ENCODE results near the gene FOXM1.

FOXM1 gene, protein sequence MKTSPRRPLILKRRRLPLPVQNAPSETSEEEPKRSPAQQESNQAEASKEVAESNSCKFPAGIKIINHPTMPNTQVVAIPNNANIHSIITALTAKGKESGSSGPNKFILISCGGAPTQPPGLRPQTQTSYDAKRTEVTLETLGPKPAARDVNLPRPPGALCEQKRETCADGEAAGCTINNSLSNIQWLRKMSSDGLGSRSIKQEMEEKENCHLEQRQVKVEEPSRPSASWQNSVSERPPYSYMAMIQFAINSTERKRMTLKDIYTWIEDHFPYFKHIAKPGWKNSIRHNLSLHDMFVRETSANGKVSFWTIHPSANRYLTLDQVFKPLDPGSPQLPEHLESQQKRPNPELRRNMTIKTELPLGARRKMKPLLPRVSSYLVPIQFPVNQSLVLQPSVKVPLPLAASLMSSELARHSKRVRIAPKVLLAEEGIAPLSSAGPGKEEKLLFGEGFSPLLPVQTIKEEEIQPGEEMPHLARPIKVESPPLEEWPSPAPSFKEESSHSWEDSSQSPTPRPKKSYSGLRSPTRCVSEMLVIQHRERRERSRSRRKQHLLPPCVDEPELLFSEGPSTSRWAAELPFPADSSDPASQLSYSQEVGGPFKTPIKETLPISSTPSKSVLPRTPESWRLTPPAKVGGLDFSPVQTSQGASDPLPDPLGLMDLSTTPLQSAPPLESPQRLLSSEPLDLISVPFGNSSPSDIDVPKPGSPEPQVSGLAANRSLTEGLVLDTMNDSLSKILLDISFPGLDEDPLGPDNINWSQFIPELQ

DNA sequence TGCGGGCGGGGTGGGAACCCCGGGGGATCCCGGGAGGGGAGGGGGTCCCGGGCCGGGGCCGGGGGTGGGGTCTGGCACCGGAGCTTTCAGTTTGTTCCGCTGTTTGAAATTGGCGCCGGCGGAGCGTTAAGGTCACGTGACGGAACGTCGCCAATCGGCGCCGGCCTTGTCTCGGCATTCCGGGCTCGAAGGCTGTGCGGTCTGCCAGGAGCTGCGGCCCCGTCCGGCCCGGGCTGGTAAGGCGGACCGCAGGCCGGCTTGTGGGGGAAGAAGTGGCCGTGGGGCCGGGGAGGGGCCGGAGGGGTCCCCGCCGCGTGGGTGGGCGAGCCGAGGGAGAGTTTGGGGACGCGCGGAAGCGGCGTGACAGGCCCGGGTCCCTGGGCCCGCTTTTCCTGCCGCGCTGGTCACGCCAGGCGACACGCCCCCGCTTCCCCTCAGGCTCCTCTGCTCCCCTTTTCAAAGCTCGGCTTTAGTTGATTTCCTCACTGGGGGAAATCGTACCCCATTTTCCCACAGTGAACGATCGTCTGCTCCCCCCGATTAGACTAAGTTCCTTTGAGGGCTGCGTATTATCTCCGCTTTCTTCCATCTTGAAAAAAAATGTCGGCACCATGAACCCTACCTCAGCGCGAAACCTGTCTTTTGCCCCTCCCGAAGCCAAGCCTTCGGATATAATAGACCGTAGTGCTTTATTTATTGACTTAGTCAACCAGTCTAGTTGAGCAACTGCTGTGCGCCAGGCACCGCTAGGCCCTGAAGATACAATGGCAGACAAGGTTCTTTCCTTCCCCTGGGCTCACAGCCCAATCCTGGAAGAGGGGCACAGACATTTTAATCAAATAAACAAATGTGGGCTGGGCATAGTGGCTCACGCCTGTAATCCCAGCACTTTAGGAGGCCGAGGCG lies at the start of gene FOXM1, which contains the start of gene RHNO1:
TSS of gene FOXM1 (minus strand) at position 128 of the 906 bp plus-strand sequence. CDS start 2,696 bp downstream, outside the sequence.
TSS of gene RHNO1 (plus strand) at position 177 of the 906 bp plus-strand sequence. CDS start 8,144 bp downstream, outside the sequence.
- peak; percentile 73 for DNase-seq (ENCODE audit: low read depth, low spot score)

DNA sequence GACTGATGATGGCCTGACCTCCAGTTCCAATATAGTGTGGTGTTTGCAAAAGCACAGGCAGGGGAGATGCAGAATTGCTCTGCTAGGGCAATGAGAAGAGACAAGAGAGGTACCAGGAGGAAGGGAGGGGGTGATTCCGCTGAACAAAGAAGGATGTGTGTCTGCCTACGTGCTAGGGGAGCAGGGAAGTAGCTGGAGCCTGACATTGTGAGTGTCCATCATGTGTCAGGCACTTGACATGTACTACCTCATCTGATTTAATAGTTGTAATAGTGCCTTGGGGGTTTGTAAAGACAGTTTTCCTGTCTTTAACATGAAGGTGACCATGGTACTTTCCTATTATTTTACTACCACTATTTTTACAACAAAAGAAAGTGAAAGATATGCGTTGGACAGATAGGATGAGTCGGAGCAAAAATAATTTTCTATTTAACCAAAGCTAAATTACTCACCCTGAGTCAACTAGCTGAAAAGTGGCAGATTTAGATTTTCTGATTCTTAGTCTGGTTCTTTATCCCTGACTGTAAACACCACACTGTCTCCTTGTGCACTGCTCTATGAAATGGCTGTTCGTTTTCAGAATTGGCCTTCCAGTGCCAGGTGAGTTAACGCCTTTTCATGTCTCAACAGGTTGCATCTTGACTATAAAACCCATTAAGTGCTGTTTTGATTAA lies 48.5 kb upstream of the FOXM1 start:
- no peak for DNase-seq (ENCODE audit: low read depth, low spot score)

DNA sequence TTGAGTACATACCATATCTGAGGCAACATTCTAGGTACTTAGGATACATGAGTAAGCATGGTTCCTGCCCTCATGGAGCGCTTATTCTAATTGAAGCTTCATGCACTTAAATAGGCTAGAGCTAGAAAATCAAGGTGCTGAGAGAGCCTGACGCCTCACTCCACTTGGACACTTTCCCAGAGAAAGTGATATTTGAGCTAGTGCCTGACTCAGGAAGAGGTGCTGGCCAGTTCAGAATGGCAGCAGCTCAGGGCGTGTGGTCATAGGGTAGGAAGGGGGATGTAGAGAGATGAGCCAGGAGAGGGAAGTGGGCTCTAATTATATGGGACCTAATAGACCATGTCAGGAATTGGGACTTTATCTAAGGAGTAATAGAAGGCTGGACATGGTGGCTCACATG lies 47.0 kb upstream of the FOXM1 start:
- DNase-seq (ENCODE audit: low read depth, low spot score): no peak

DNA sequence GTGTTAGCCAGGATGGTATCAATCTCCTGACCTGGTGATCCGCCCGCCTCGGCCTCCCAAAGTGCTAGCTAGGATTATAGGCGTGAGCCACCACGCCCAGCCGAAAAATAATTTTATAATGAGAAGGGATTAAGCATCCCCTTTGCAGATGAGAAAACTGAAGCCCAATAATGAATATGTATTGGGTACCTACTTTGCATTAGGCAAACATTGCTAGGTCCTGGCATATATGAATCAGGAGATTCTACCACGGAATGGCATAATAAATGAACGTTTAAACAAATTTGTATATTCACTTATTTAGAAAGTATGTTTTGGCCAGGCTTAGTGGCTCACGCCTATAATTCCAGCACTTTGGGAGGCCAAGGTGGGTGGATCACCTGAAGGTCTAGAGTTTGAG lies 46.1 kb upstream of the FOXM1 start:
- DNase-seq (ENCODE audit: low read depth, low spot score): no peak

DNA sequence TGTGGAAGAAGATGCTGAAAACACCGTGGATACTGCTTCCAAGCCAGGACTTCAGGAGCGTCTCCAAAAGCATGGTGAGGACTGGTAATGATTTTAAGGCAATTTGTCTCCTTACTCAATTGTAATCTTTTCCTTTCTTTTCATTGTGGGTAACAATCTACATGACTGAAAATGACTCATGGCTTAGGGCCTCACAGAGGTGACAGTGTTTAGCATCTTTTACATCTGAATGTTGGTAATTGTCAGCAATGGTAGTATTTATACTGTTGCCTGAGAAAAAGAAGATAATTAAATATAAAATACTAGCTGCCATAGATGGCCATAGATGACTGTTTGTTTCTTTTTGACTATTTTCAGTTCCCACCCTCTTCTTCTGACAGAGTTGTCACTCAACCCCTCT lies 45.4 kb upstream of the FOXM1 start:
- no peak for DNase-seq (ENCODE audit: low read depth, low spot score)

DNA sequence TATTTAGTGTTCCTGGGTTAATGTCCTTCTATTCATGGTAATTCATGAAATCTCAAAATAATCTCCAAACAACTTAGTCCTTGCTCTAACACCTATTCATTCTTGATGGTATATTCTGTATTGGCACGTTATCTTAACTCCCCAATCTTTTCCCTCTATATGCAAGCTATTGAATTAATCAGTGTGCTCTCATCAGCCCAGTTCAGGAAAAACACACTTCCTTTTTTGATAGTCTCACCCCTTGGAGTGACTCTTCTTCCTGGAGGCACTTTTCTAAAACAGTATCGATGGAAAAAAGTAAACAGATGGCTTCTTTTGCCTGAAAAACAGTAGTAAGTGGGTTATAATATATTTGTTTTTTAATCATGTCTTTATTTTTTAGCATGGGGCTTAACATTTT lies 42.3 kb upstream of the FOXM1 start:
- DNase-seq (ENCODE audit: low read depth, low spot score): no peak

DNA sequence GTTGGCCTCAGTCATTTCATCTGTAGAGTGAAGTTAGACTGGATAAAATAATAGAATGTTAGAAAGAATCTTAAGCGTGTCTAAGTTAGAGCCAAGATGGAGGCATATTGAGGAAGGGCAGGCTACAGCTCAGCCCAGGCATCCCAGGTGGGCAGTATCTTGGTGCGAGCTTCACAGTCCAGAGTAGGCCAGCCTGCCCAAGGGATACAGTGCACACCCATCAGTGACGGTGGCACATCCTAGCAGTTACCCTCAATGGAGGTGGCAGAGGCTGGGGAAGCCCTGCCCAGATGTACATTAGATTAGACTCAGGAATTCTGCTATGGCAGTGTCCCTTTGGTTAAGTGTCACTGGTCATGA lies 35.2 kb upstream of the FOXM1 start:
- no peak for DNase-seq (ENCODE audit: low read depth, low spot score)

DNA sequence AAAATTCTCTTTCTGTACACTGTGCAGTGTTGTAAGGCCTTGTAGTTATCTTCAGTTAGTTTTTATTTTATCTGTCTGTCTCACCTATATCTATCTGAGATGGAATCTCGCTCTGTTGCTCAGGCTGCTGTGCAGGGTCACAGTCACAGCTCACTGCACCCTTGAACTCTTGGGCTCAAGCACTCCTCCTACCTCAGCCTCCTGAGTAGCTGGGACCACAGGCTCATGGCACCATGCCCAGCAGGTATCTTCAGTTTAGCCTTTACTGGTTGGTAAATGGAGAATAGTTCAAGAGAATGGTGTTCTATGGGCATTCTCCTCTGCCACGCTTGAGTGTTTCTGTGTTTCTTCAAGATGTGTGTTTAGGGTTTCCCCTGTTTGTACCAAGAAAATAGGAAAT lies 27.3 kb upstream of the FOXM1 start:
- DNase-seq (ENCODE audit: low read depth, low spot score): no peak

DNA sequence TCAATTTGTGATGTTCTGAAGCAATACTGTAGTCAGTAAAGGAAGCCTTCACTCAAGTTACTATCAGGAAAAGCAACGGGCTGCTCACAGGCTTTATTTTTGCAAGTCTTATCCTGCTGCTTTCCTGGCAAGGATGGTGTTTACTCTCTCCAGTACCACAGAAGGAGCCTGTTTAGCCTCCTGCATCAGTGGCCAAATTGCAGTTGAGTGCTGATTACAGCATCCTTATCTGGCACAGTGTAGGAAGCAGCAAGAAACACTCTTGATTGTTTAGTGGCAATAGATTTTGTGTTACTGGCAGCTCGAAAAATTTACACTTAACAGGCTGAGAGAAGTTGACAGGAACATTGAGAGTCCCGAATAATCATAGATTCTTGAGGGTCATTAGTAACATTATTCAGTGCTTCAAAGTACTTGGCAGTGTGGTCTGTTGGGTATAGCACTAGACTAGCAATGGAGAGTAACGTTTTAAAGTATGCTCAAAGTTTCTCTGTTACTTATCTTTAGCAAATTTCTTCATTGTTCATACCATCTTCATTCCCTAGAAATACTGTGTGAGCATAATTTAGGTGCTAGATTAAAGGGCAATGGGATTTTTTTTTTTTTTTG lies 25.4 kb upstream of the FOXM1 start:
- no peak for DNase-seq (ENCODE audit: low read depth, low spot score)

DNA sequence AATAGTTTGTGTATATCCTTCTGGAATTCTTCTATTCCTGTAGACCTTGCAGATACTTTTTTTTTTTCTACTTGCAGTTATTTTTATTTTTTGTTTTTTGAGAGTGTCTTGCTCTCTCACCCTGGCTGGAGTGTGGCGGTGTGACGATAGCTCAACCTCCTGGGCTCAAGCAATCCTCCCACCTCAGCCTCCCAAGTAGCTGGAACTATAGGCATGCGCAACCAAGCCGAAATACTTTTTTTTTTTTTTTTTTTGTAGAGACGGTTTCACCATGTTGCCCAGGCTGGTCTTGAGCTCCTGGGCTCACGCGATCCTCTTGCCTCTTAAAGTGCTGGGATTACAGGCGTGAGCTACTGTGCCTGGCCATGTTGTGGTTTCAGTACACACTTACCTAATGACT lies 23.7 kb upstream of the FOXM1 start:
- no peak for DNase-seq (ENCODE audit: low read depth, low spot score)

DNA sequence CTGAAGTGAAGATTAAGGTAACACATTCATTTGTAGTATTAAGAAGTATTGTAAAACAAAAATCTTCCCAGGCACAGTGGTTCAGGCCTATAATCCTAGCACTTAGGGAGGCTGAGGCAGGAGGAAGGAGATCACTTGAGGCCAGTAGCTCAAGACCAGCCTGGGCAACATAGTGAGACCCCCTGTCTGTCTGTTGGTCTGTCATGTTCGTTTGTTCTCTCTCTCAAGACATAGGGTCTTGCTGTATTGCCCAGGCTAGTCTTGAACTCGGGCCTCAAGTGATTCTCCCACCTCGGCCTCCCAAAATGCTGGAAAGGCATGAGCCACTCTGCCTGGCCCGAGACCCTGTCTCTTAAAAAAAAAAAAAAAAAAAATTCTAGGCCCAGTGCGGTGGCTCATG lies 20.4 kb upstream of the FOXM1 start:
- DNase-seq (ENCODE audit: low read depth, low spot score): no peak

DNA sequence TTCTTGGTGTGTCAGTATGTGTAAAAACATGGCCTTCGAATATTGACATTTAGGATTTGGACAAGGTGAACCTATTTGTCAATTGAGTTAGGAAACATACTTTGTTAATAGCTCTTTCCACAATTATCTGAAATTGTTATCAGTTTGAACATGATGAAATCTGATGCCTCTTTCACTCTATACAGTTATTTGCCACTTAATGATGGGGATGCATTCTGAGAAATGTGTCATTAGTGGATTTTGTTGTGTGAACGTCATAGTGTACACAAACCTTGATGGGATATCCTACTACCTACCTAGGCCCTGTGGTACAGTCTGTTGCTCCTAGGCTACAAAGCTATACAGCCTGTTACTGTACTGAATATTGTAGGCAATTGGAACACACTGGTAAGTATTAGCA lies 18.5 kb upstream of the FOXM1 start:
- no peak for DNase-seq (ENCODE audit: low read depth, low spot score)

DNA sequence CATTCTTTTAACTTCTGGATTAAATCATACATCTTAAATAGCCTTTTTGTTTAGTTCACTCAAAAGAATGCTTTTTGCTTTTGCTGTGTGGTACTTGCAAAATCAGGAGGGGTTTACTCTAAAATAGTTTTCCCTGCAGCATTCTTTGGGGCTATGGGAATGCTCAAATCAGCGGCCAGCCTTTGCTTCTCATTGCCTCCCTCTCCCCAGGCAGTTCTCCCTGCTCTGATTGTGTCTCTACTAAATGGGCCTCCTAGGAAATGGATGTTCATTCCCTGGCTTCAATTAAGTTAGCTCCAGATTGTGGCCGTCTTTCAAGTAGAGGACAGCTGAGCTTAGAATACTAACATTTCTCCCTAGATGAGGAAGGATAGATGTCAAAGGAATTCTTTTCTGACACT lies 18.1 kb upstream of the FOXM1 start:
- DNase-seq (ENCODE audit: low read depth, low spot score): no peak

DNA sequence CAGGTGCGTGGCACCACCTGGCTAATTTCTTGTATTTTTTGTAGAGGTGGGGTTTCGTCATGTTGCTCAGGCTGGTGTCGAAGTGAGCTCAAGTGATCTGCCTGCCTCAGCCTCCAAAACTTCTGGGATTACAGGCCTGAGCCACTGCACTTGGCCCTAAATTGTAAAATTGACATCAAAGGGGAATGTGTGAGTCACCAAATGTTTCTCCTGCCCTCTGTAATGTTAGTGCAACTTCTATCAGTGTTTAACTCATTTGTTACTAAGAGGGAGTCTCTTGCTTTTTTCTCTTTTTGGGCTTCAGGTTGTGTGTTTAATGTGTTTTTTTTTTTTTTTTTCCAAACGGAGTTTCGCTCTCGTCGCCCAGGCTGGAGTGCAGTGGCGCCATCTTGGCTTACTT lies 16.0 kb upstream of the FOXM1 start:
- no peak for DNase-seq (ENCODE audit: low read depth, low spot score)

DNA sequence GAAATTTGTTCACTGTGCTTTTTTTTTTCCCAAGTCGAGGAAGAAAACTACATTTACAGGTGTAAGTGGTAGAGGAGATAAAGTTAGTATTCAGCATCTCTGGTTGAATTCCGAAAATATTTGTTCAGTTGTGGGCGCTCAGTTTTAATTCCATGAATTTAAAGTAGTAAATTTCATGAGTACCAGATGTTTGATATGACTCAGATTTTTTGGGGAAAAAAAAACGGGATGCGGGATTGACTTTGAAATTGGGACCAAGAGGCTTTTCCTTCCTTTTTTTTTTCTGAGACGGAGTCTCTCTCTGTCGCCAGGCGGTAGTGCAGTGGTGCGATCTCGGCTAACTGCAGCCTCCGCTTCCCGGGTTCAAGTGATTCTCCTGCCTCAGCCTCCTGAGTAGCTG lies 15.3 kb upstream of the FOXM1 start:
- no peak for DNase-seq (ENCODE audit: low read depth, low spot score)

DNA sequence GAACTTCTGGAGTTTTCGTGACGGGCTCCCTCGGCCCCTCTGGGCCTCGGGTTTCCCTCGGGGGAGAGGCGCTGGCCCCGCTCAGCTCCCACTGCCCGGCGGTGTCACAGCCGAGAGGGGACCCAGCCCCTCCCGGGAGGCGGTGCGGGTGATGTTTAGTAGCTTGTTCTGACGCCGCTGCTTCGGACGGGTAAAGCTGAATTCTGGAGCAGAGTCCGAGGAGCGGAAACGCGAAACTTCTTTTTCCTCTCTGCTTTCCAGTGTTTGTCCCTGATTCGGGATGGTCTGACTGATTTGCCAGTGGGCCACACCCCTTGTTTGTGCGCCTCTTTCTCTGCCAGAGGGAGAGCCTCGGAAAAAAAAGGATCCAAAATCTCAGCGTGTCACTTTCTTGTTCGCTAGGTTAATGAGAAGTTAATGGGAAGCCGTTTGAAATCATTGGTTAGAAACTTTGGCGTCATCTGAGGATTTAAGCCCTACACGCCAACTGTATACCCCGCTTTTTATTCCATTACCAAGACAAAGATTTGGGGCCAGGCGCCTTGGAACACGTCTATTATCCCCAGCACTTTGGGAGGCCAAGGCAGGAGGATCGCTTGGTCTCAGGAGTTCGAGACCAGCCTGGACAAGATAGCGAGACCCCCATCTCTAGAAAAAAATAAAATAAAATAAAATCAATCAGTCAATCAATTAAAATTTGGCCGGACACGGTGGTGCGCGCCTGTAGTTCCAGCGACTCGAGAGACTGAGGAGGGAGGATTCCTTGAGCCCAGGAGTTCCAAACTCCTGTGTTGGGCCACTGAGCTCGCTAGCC lies 14.5 kb upstream of the FOXM1 start:
- DNase-seq (ENCODE audit: low read depth, low spot score): no peak

DNA sequence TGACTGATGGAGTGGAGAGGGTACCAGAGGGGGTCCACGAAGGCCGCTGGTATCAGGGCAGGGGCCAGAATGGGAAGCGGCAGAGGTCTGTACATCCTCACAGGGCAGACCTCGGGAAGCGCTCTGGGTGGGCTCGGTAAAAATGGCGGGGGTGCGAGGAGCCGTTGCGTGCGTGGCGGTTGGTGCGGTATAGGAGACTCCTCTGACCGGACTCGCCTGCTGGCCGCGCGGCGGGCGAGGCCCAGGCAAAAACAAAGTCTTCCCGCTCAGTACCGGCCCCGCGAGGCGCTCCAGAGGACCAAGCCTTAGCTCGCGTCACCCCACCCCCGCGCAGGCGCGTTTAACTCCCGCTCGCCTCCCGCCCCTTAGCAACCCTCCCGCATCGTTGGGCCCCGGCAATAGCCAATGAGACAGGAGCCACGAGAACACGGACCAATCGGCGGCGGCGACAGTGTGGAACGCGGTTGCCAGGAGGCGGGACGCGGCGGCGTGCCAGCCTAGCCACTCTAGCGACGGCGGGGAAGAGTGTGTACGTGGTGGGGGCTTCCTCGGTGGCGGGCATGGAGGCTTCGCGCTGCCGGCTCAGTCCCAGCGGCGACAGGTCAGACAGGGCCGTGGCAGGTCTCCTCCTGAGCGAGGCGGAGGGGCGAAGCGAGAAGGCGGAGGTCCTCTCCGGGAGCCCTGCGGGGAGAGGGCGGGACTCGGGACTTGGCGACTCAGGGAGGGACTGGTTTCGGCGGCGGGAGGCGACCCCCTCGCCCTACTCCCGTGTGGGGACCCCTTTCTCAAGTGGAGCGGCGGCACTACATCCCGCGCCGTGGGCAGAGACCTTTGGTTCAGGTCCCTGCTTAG lies 13.6 kb upstream of the FOXM1 start, which contains the start of gene TULP3:
TSS of gene TULP3 (plus strand) at position 504 of the 852 bp plus-strand sequence. CDS start at position 561, 57 bp downstream.
- DNase-seq (ENCODE audit: low read depth, low spot score): peak; percentile 97

DNA sequence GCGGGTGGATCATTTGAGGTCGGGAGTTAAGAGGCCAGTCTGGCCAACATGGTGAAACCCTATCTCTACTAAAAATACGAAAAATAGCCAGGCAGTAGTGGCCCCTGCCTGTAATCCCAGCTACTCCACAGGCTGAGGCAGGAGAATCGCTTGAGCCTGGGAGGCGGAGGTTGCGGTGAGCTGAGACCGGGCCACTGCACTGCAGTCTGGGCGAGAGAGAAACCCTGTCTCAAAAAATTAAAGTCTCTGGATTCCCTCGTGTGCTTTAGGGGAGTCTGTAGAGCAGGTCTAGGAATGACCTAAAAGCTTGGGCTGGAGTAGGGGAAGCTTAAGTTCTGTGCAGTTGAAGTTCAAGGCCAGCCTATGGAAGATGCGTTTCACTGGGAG lies 13.0 kb upstream of the FOXM1 start:
- DNase-seq (ENCODE audit: low read depth, low spot score): no peak

Data from smooth muscle cell of the brain vasculature (primary cell).